ENCODE results near the gene RARG. TPM values are rescaled to one million over a fixed set of nuclear protein-coding genes. Genes with fewer than 3 reads are reported as not detected.

RARG gene
- total RNA-seq (ENCODE audit: insufficient read depth, low replicate concordance): 5.8 TPM

GRCh38 chr12:53231921-53232645 is at the start of gene RARG:
TSS of gene RARG (minus strand) at chr12:53232209. CDS start at chr12:53227545, 4,664 bp downstream.
- DNase-seq (ENCODE audit: low spot score): peak; percentile 75

GRCh38 chr12:53279888-53280498 is 48.0 kb upstream of the RARG start:
- no peak for DNase-seq (ENCODE audit: low spot score)

- no peak for DNase-seq (ENCODE audit: low spot score)
These were observed 47.4 kb upstream of the RARG start for GRCh38 chr12:53279283-53279869.

- no peak for DNase-seq (ENCODE audit: low spot score)
These were observed 46.0 kb upstream of the RARG start for GRCh38 chr12:53277981-53278380.

GRCh38 chr12:53276511-53276910 is 44.5 kb upstream of the RARG start:
- no peak for DNase-seq (ENCODE audit: low spot score)

GRCh38 chr12:53274445-53274844 is 42.4 kb upstream of the RARG start:
- DNase-seq (ENCODE audit: low spot score): no peak

GRCh38 chr12:53268630-53269562 is 36.9 kb upstream of the RARG start:
- no peak for DNase-seq (ENCODE audit: low spot score)

GRCh38 chr12:53267999-53268629 is 36.1 kb upstream of the RARG start, which contains the start of gene ESPL1:
TSS of gene ESPL1 (plus strand) at chr12:53268299. CDS start at chr12:53268767, 468 bp downstream.
- DNase-seq (ENCODE audit: low spot score): peak; percentile 83

GRCh38 chr12:53267306-53267998 is 35.4 kb upstream of the RARG start:
- DNase-seq (ENCODE audit: low spot score): no peak

GRCh38 chr12:53265783-53266182 is 33.8 kb upstream of the RARG start:
- no peak for DNase-seq (ENCODE audit: low spot score)

GRCh38 chr12:53259891-53260290 is 27.9 kb upstream of the RARG start:
- no peak for DNase-seq (ENCODE audit: low spot score)

- DNase-seq (ENCODE audit: low spot score): no peak
These were observed 26.8 kb upstream of the RARG start for GRCh38 chr12:53258541-53259539.

- DNase-seq (ENCODE audit: low spot score): no peak
These were observed 24.0 kb upstream of the RARG start for GRCh38 chr12:53255996-53256395.

GRCh38 chr12:53254816-53255545 is 23.0 kb upstream of the RARG start:
- no peak for DNase-seq (ENCODE audit: low spot score)

- no peak for DNase-seq (ENCODE audit: low spot score)
These were observed 21.3 kb upstream of the RARG start for GRCh38 chr12:53253298-53253697.

- DNase-seq (ENCODE audit: low spot score): peak; percentile 61
These were observed 20.4 kb upstream of the RARG start for GRCh38 chr12:53252349-53252916.

- peak; percentile 83 for DNase-seq (ENCODE audit: low spot score)
These were observed 19.7 kb upstream of the RARG start for GRCh38 chr12:53251477-53252348.

All from umbilical cord (tissue), 2 donors.